Measurements from ENCODE around the gene ASCL5. TPM values are rescaled to one million over a fixed set of nuclear protein-coding genes. Genes with fewer than 3 reads are reported as not detected.

Gene ASCL5
- polyA plus RNA-seq, 1 donor (not counting 4 experiments of a cell fraction or from before 2014, with no cell fraction given): not detected

GRCh38 chr1:201139756-201140155 lies 12.8 kb upstream of the ASCL5 start:
- H3K27ac ChIP-seq (ENCODE audit: control insufficient read depth, insufficient read depth, low read length): no peak overlapping the region
- no peak for DNase-seq (ENCODE audit: low read depth, low spot score)
- peaks cover 12 to 23% of the 10 kb centered on the region in 2 experiments for H3K36me3 ChIP-seq (ENCODE audit: control insufficient read depth in 2 of 2, extremely low read depth in 1 of 2, insufficient read depth in 2 of 2, low read length in 2 of 2)
- H3K4me1 ChIP-seq (ENCODE audit: control insufficient read depth, extremely low read depth, insufficient read depth, low read length): peaks cover 4% of the 10 kb centered on the region
- H3K79me2 ChIP-seq (ENCODE audit: control insufficient read depth, insufficient read depth, low read length): no peaks in the 10 kb centered on the region
- FAIRE-seq: no peak
- no peaks in the 10 kb centered on the region for H3K9me3 ChIP-seq (ENCODE audit: control insufficient read depth, low read depth, low read length)
- no peak overlapping the region for H2AFZ ChIP-seq (ENCODE audit: control insufficient read depth, low read length)
- TF ChIP-seq EZH2 (IDR thresholded peaks at IDR 0.05; ENCODE audit: low read length) (no peak), CTCF (optimal IDR thresholded peaks at IDR 0.05 in 1 of 3, IDR thresholded peaks at IDR 0.05 in 1 of 3, conservative IDR thresholded peaks at IDR 0.05 in 1 of 3; ENCODE audit: extremely low read depth in 1 of 3, insufficient read depth in 2 of 3, low read length in 3 of 3) (no peak)
- no peaks in the 10 kb centered on the region for H3K27me3 ChIP-seq (ENCODE audit: control insufficient read depth, extremely low read depth, insufficient read depth, low read length)
- H3K9me1 ChIP-seq (ENCODE audit: control insufficient read depth, extremely low read depth, insufficient read depth, low read length): no peaks in the 10 kb centered on the region
- H3K4me3 ChIP-seq (ENCODE audit: control insufficient read depth in 2 of 3, extremely low read depth in 1 of 3, insufficient read depth in 2 of 3, low read depth in 1 of 3, low read length in 3 of 3): no peak overlapping the region
- no peak overlapping the region for H3K9ac ChIP-seq (ENCODE audit: control insufficient read depth, extremely low read depth, insufficient read depth, low read length)
- no peaks in the 10 kb centered on the region for H4K20me1 ChIP-seq (ENCODE audit: control insufficient read depth, extremely low read depth, insufficient read depth, low read length)
- dilution Hi-C loops (cut with MboI; ENCODE audit: extremely low pct_ligation_motif_present, low sequenced_read_pairs): no loop called here
- H3K4me2 ChIP-seq (ENCODE audit: control insufficient read depth, extremely low read depth, insufficient read depth, low read depth, low read length): no peak overlapping the region

- TF ChIP-seq EZH2 (IDR thresholded peaks at IDR 0.05; ENCODE audit: low read length): no peak
- no peak for TF ChIP-seq CTCF (optimal IDR thresholded peaks at IDR 0.05 in 1 of 3, IDR thresholded peaks at IDR 0.05 in 1 of 3, conservative IDR thresholded peaks at IDR 0.05 in 1 of 3; ENCODE audit: extremely low read depth in 1 of 3, insufficient read depth in 2 of 3, low read length in 3 of 3)
- Histone ChIP-seq H3K36me3 (ENCODE audit: control insufficient read depth in 2 of 2, extremely low read depth in 1 of 2, insufficient read depth in 2 of 2, low read length in 2 of 2) (peaks cover 12 to 23% of the 10 kb centered on the region in 2 experiments), H2AFZ (ENCODE audit: control insufficient read depth, low read length) (no peak overlapping the region), H4K20me1 (ENCODE audit: control insufficient read depth, extremely low read depth, insufficient read depth, low read length) (no peaks in the 10 kb centered on the region), H3K27ac (ENCODE audit: control insufficient read depth, insufficient read depth, low read length) (no peak overlapping the region), H3K9ac (ENCODE audit: control insufficient read depth, extremely low read depth, insufficient read depth, low read length) (no peak overlapping the region), H3K27me3 (ENCODE audit: control insufficient read depth, extremely low read depth, insufficient read depth, low read length) (no peaks in the 10 kb centered on the region), H3K4me1 (ENCODE audit: control insufficient read depth, extremely low read depth, insufficient read depth, low read length) (peaks cover 4% of the 10 kb centered on the region), H3K4me2 (ENCODE audit: control insufficient read depth, extremely low read depth, insufficient read depth, low read depth, low read length) (no peak overlapping the region), H3K9me3 (ENCODE audit: control insufficient read depth, low read depth, low read length) (no peaks in the 10 kb centered on the region), H3K9me1 (ENCODE audit: control insufficient read depth, extremely low read depth, insufficient read depth, low read length) (no peaks in the 10 kb centered on the region), H3K4me3 (ENCODE audit: control insufficient read depth in 2 of 3, extremely low read depth in 1 of 3, insufficient read depth in 2 of 3, low read depth in 1 of 3, low read length in 3 of 3) (no peak overlapping the region), H3K79me2 (ENCODE audit: control insufficient read depth, insufficient read depth, low read length) (no peaks in the 10 kb centered on the region)
- FAIRE-seq (no peak), DNase-seq (ENCODE audit: low read depth, low spot score) (no peak)
- dilution Hi-C loops (cut with MboI; ENCODE audit: extremely low pct_ligation_motif_present, low sequenced_read_pairs): no loop called here
These were observed 12.3 kb upstream of the ASCL5 start for GRCh38 chr1:201139306-201139705.
